HG03521 (cell line): ENCODE data around the gene SLFN11.
"Not testable (repeated sequence)": the region's sequence is repeated elsewhere in the genome, so short reads cannot be mapped to it uniquely, and the experiment has no call there.

Source experiments
- ATAC-seq: cut with Tn5 transposase; IDR thresholded peaks from one replicate; pipeline ENCODE4 v1.9.1; 2021; ENCODE audit warnings: mild to moderate bottlenecking, moderate library complexity; ENCODE audit not compliant: unreplicated experiment

SLFN11 gene, protein sequence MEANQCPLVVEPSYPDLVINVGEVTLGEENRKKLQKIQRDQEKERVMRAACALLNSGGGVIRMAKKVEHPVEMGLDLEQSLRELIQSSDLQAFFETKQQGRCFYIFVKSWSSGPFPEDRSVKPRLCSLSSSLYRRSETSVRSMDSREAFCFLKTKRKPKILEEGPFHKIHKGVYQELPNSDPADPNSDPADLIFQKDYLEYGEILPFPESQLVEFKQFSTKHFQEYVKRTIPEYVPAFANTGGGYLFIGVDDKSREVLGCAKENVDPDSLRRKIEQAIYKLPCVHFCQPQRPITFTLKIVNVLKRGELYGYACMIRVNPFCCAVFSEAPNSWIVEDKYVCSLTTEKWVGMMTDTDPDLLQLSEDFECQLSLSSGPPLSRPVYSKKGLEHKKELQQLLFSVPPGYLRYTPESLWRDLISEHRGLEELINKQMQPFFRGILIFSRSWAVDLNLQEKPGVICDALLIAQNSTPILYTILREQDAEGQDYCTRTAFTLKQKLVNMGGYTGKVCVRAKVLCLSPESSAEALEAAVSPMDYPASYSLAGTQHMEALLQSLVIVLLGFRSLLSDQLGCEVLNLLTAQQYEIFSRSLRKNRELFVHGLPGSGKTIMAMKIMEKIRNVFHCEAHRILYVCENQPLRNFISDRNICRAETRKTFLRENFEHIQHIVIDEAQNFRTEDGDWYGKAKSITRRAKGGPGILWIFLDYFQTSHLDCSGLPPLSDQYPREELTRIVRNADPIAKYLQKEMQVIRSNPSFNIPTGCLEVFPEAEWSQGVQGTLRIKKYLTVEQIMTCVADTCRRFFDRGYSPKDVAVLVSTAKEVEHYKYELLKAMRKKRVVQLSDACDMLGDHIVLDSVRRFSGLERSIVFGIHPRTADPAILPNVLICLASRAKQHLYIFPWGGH

DNA sequence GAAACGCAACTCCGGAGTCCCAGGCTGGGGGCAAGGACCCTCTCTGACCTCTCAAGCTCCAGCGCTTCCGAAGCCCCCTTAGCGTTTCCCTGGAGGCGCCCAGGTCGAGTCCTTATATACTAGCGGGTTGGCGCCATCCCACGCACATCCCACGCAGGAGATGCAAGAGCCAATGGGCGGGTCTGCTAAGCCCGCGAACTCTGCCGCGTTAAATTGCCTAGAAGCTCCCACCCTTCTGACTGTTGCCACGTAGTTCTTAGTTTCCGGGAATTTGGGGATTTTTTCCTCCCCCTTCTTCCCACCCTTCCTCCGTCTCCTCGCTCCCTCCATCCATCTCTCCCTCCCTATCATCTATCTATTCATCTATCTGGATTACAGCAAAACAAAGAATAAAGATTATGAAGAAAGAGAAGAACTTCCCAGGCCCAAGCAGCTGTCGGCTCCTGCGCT lies at the start of gene SLFN11:
SLFN11 (minus strand) TSS at position 88 of the 450 bp plus-strand sequence. CDS start 9,814 bp downstream, outside the sequence.
- peak; percentile 44 for ATAC-seq

DNA sequence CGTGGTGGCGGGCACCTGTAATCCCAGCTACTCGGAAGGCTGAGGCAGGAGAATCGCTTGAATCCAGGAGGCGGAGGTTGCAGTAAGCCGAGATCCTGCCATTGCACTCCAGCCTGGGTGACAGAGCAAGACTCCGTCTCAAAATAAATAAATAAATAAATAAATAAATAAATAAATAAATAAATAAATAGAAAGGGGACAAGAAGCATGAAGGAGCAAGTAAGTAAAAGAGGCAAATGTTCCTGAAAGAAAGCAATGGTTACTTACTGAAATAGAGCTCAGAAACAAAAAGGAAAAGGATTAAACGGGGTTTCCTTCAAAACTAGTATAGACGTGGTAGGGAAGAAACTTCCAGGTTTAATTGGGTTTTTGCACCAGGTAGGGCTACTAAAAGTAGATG lies 47.6 kb upstream of the SLFN11 start:
- not testable (repeated sequence) for ATAC-seq

DNA sequence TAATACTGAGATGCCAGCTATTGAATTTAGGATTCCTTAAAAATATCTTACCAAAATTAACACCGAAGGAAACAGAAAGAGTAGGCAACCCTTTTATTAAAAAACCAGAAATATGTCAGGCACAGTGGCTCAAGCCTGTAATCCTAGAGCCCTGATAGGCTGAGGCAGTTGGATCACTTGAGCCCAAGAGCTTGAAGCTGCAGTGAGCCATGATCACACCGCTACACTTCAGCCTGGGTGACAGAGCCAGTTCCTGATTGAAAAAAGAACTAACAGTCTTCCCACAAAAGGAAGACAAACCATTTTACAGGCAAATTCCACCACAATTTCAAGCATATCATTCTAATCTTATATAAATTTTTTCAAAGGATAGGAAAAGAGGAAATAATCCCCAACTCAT lies 43.2 kb upstream of the SLFN11 start:
- ATAC-seq: no peak

DNA sequence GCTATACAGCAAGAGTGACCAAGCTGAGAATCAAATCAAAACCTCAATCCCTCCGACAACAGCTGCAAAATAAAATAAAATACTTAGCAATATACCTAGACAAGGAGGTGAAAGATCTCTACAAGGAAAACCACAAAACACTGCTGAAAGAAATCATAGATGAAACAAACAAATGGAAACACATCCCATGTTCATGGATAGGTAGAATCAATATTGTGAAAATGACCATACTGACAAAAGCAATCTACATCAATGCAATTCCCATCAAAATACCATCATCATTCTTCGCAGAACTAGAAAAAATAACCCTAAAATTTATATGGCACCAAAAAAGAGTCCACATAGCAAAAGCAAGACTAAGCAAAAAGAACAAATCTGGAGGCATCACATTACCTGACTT lies 41.3 kb upstream of the SLFN11 start:
- not testable (repeated sequence) for ATAC-seq

DNA sequence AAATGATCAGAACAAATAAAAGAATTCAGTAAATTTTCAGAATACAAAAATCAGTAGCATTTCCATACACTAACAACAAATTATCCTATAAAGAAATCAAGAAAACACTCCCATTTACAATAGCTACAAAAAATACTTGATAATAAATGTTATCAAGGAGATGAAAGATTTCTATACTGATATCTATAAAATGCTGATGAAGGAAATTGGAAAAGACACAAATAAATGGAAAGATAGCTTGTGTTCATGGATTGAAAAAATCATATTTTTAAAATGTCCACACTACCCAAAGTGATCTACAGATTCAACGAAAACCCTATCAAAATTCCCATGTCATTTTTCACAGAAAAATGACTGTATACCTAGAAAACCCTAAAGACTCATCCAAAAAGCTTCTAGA lies 40.8 kb upstream of the SLFN11 start:
- ATAC-seq: no peak

DNA sequence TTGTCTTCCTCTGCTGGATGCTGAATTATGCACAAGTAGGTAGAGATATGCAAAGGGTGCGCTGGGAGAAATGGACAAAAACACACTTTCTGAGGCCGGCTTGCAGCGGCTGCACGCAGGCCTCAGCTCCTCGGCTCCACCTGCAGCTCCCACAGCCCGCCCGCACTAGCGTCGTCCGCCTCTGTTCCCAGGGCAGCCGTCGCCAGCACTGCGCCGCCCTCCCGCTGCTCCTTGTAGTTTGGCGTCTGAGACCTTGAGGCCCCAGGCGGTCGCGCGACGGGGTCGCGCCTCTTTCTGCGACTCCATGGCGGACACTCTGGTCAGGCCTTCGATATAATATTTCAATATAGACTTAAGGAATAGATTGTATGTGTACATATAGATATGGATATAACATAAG lies 34.1 kb upstream of the SLFN11 start:
- ATAC-seq: no peak

DNA sequence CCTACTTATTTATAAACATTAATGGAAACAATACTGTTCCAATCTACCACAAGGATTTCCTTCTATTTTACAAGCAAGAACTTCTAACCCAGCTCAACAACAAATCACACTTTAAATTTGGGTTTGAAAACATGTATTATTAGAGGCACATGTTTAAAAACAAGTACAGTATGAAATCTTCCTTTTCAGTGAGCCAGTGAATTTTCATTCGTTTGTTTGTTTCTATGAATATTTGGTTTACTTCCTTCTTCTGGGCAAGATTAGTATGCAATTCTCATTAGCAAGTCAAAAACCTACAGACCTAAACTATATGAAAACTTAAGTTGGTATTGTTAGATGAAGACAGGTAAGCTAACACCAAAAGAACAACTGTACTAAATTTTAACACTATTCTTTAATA lies 33.1 kb upstream of the SLFN11 start:
- no peak for ATAC-seq

DNA sequence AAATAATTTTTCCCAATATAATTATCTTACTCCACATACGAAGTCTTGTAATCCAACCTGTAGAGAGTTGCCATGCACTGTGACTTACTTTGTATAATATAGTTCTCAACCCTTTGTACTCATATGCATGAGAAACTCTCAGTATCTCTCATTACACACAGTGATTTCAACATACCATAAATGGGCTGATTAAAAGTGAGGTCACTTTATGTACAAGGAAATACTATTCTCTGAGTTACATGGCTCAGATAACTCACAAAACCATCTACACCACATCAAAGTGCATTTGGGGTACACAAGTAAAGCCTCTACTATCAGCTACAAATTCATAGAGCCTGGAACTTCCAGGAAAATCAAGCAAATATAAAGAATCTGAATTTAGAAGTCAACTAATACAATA lies 30.9 kb upstream of the SLFN11 start:
- no peak for ATAC-seq

DNA sequence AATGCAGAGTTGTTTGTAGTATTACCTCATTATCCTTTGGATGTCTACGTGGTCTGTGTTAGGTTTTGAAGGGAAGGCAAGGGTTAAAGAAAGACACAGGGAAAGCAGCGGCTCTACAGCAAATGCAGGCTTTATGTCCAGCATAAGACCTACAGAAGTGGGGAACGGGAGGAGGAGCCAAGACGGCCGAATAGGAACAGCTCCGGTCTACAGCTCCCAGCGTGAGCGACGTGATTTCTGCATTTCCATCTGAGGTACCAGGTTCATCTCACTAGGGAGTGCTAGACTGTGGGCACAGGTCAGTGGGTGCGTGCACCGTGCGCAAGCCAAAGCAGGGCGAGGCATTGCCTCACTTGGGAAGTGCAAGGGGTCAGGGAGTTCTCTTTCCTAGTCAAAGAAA lies 20.4 kb upstream of the SLFN11 start:
- not testable (repeated sequence) for ATAC-seq

DNA sequence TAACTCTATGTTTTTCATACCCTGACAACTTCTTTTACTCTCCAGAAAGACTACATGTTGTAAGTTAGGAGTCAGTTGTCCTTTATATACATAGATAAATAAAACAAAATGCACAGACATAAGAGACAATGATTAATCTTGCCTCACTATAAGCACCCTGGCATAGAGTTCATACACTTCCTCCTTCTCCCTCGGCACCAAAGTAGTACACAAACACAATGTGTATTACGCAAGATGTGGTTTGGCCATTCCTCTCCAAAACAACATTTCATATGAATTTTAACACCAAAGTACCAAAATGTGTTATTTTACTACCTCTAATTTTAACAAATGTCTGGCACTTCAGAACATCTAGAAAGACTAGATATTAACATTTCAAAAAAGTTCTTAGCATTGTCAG lies 17.2 kb upstream of the SLFN11 start:
- no peak for ATAC-seq

DNA sequence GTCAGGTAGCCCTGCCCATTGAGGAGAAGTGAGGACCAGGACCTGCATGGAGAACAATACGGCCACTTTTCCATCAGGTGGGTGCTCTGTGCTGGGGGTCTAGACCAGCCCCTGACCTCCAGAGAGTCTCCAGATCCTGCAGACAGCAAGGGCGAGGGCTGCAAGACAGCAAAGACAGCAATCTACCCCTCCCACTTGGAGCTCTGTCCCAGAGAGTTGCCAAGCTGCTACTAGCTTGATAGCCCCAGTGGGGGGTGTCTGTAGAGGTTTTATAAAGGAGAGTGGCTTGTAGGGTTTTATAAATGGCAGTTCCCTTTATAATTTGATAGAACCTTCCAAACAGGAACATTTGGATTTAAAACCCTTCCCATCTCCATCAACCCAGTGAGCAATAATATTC lies 16.7 kb upstream of the SLFN11 start:
- ATAC-seq: no peak

DNA sequence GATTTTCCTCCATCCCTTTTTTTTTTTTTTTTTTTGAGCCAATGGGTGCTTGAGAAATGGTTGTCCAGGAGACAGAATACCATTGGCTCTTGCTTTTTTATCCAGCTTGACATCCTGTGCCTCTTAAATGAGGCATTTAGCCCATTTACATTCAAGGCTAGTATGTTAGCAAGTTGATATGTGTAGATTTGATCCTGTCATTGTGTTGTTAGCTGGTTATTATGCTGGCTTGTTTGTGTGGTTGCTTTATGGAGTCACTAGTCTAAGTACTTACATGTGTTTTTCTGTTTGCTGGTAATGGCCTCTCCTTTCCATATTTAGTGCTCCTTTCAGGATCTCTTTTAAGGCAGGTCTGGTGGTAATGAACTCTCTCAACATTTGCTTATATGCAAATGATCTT lies 14.1 kb upstream of the SLFN11 start:
- ATAC-seq: no peak

DNA sequence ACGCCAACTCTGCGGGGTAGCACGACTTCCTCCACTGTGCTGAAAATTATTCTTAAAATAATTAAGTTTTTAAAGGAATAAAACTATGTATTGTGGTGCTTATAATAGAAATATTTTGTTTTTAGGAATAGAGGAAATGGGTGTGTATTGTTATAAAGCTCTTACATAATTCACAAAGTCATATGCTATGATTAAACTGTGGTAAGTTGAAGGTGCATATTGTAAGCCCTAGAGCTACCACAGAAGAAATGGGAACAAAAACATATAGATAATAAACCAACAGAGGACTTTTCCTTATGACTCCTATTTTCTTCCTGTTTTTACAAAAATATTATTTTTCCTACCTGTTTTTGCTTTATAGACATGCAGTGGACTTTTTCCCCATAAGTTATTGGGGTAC lies 4.3 kb upstream of the SLFN11 start:
- no peak for ATAC-seq

DNA sequence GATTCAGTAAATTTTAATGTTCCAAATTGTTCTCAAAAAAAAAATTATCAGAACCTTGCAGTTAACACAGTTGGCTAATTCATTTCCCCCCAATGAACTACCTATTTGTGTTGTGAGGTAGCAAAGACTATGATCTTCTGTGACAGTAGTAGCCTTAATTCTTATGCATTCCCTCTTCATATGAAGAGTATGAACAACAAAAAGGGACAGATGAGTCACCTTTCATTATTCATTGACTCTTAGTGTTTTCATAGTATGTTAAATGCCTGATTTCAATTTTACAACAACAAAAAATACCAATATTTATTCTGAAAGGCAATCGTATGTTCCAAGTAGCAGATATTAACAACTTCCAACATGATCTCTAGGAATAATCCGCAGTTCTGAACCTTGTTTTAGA lies 3.6 kb upstream of the SLFN11 start:
- ATAC-seq: no peak

DNA sequence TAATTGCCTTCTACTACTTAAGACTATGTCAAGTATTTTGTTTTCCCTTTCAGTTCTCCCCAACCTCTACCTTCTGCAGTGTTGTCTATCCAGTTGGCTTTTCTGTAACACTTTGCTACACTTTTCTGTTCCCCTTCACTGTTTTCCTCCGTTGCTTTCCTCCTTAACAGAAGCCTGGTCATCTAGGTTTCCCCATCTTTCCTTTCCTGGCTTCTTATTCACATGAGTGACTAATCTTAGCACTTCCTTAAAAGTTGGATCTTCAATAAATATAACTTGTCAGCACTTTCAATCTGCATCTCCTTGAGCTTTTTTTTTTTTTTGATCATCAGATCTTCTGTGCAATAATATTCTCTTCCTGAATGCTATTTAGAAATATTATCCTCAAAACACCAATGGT lies 2.8 kb upstream of the SLFN11 start:
- no peak for ATAC-seq

DNA sequence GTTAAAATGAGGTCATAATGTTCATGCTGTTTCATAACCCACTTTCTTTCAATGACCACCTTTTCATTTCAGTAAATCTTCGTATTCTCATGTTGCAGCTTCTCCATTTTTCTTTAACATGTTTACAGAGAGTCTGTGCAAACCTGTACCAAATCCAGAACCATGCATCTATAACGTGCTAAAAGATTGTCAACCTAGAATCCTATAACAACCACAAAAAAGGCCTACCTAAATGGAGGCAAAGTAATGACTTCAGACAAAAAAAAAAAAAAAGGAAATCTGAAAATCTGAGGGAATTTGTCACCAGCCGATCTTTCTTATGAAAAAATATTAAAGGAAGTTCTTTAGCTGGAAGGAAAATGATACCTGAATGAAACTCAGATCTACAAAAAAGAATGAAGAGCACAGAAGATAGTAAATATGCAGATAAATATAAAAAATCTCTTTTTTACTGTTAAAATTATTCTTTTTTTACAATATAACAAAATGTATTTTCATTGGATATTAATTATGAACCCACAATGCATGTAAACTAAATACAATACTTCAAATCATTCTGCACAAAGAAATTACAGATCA lies 1.4 kb upstream of the SLFN11 start:
- ATAC-seq: no peak

DNA sequence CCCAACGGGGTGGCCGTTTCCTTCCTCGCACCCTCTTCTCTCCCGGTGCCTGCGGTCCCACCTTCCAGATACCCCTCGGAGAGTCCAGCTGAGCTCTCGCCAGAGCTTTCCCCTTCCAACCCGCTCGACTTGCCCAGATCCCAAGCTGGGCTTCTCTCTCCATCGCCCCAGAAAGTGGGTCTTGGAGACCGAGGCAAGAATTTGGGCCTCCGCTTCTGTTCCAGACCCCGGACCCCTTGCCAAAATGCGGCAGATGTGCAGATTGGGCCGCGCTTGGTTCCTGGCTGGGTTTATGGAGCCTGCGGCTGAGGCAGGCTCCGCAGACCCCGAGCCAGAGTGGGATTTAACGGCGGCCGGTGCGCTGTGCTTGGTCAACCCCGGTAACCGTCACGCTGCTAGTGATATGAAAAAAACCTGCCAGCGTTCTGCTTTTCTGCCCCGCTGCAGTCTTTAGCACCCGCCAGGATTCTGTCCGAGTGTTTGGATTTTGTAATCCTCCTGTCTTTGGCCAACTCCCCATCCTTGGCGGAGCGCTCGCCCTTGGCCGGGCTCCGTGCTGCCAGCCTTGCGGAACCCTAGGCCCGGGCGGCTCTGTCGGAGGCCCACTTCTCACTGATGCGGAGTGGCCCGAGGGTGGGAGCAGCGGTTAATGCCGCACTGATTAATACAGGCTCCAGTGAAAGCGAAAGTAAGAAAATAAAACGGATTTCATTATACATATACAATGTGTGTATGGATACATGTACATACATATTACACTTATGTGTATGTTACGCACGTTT lies 754 bp upstream of the SLFN11 start:
- no peak for ATAC-seq

DNA sequence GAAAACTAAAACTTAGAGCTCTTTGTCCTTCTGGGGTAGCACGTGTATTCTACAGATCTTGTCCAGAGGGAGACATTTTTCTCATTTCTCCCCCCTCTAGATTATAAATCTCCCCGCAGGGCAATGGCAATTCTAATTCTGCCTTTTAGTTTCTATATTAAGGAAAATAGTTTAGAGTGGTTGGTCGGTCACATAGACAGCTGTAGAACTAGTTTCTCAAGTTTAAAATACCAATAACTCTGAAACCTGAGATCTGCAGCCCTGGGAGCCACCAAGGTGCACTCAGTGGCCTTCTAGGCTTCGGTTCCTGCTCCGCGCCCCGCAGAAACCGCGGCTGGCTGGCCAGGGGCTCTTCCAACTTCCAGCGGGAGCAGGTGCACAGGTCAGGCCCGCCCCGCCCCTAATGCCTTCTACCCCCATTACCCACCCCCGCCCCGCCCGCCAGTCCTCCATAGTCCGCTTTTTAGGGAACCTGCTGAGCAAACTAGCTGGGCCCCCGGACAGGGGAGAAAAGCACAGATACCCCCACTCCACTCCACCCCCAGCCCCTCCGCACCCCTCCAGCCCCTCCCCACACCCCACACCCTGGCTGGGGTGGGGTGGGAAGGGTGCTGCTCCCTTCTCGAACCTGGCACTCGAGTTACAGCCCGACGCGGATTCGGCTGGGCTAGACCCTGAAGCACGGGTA lies 431 bp downstream of the SLFN11 start:
- ATAC-seq: peak; percentile 18

DNA sequence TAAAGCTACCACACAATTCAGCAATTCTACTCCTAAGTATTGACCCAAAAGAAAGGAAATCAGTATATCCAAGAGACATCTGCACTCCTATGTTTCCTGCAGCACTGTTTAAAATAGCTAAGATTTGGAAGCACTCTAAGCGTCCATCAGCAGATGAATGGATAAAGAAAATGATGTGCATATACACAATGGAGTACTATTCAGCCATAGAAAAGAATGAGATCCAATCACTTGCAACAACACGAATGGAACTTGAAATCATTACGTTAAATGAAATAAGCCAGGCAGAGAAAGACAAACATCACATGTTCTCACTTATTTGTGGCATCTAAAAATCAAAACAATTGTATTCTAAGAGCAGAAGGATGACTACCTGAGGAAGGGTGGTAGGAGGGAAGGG lies 1.5 kb downstream of the SLFN11 start:
- ATAC-seq: no peak
